Raji (cell line): ENCODE results near the gene LY6G5B.

Source experiments
- POLR2A ChIP-seq: IDR thresholded peaks from 2 replicates; pipeline ENCODE4 v1.6.1; 2011; ENCODE audit warnings: low read depth, low read length, control low read depth; ENCODE audit not compliant: insufficient read depth

LY6G5B gene

GRCh38 chr6:31708224-31708623, 38.4 kb downstream of the LY6G5B start:
- no peak for TF ChIP-seq POLR2A

- no peak for TF ChIP-seq POLR2A
Observed at GRCh38 chr6:31710523-31711219, 40.9 kb downstream of the LY6G5B start.

- no peak for TF ChIP-seq POLR2A
Observed at GRCh38 chr6:31711233-31711632, 41.5 kb downstream of the LY6G5B start.

GRCh38 chr6:31712296-31712695, 42.5 kb downstream of the LY6G5B start:
- TF ChIP-seq POLR2A = no peak

- TF ChIP-seq POLR2A = no peak
Observed at GRCh38 chr6:31713465-31713864, 43.7 kb downstream of the LY6G5B start.

- no peak for TF ChIP-seq POLR2A
Observed at GRCh38 chr6:31713991-31714684, 44.4 kb downstream of the LY6G5B start.

- no peak for TF ChIP-seq POLR2A
Observed at GRCh38 chr6:31715022-31715958, 45.5 kb downstream of the LY6G5B start, which contains the start of gene LY6G6D. Gene LY6G6D (plus strand): TSS chr6:31715348. CDS start chr6:31715356, 8 bp downstream.

- TF ChIP-seq POLR2A = no peak
Observed at GRCh38 chr6:31717499-31718222, 47.9 kb downstream of the LY6G5B start.

- TF ChIP-seq POLR2A = no peak
Observed at GRCh38 chr6:31718265-31718664, 48.5 kb downstream of the LY6G5B start.

- no peak for TF ChIP-seq POLR2A
Observed at GRCh38 chr6:31719001-31719400, 49.2 kb downstream of the LY6G5B start.

- no peak for TF ChIP-seq POLR2A
Observed at GRCh38 chr6:31720196-31720770, 50.5 kb downstream of the LY6G5B start.

GRCh38 chr6:31721351-31722020, 51.7 kb downstream of the LY6G5B start, which contains the start of gene LY6G6C:
Gene LY6G6C (minus strand): TSS chr6:31721746. CDS start chr6:31721679, 67 bp downstream.
- TF ChIP-seq POLR2A = no peak

- no peak for TF ChIP-seq POLR2A
Observed at GRCh38 chr6:31722173-31722572, 52.4 kb downstream of the LY6G5B start.
